Breast epithelium (tissue), 4 donors: ENCODE measurements around the gene LEPROT. TPM values are rescaled to one million over a fixed set of nuclear protein-coding genes. Genes with fewer than 3 reads are reported as not detected.

Source experiments
- DNase-seq, 2 donors: peaks; one replicate each; pipeline ENCODE4 v3.0.0-alpha.2; 2019; ENCODE audit warnings: low spot score in 2 of 2
- H3K27ac ChIP-seq, 2 donors: fragments of 200-600 bp; sonication (generic) in 1 of 2; one replicate each; pipeline ENCODE4 v1.5.1; 2016 to 2019; ENCODE audit warnings: mild to moderate bottlenecking in 1 of 2
- H3K27me3 ChIP-seq, 2 donors: fragments of 200-600 bp; sonication (generic) in 1 of 2; one replicate each; pipeline versions ENCODE4 v1.5.1 to v1.6.0; 2017 to 2019; ENCODE audit warnings: control low read depth in 1 of 2, mild to moderate bottlenecking in 1 of 2
- H3K36me3 ChIP-seq: fragments of 200-600 bp; one replicate; pipeline ENCODE4 v1.5.1; 2019
- H3K4me1 ChIP-seq, 2 donors: fragments of 200-600 bp; sonication (generic); one replicate each; pipeline ENCODE4 v1.5.1; 2016 to 2019; ENCODE audit warnings: control low read depth in 1 of 2
- H3K4me3 ChIP-seq, 3 donors: fragments of 200-600 bp; sonication (generic); 1 replicate in 2 of 3; 2 replicates in 1 of 3; pipeline ENCODE4 v1.5.1; 2016 to 2019; ENCODE audit warnings: mild to moderate bottlenecking in 3 of 3, moderate library complexity in 2 of 3
- H3K9me3 ChIP-seq, 2 donors: fragments of 200-600 bp; sonication (generic) in 1 of 2; one replicate each; pipeline ENCODE4 v1.5.1; 2016 to 2019; ENCODE audit warnings: control low read depth in 1 of 2
- POLR2A ChIP-seq: fragments of 450-650 bp; IDR thresholded peaks from one replicate; pipeline ENCODE4 v1.6.1; 2016; ENCODE audit warnings: antibody characterized with exemption, mild to moderate bottlenecking, moderate library complexity
- POLR2AphosphoS5 ChIP-seq, 3 donors: sonication (generic); formaldehyde crosslinking; IDR thresholded peaks; one replicate each; pipeline ENCODE4 v1.6.1; 2017; ENCODE audit warnings: antibody characterized with exemption in 3 of 3
- intact Hi-C: fragments of 100-400 bp; cut with DNase I; formaldehyde crosslinking; loops from one replicate; pipeline ENCODE4 v1.15.1; 2023; ENCODE audit warnings: low total_unique reads
- total RNA-seq, 3 donors: library from RNA; depleted of rRNA; stranded (reverse); fragments of >200 nt; gene quantifications; one replicate each; pipeline ENCODE4 v1.1.0, GENCODE V29; 2016
- TF ChIP-seq, protein P1 (sequence below), 3 donors: fragments of 450-650 bp; IDR thresholded peaks; one replicate each; pipeline ENCODE4 v1.5.1; 2016 to 2017; ENCODE audit warnings: antibody characterized with exemption in 3 of 3, mild to moderate bottlenecking in 3 of 3, moderate library complexity in 3 of 3

Gene LEPROT
- total RNA-seq, 3 donors from 2014 or later: 71.1 to 103 (median 75.5) TPM

GRCh38 chr1:65469889-65470340 lies 49.4 kb downstream of the LEPROT start:
- Histone ChIP-seq H3K27ac (peak overlapping the region; percentile 29 to 59), H3K36me3 (no peaks in the 10 kb centered on the region), H3K9me3 (no peaks in the 10 kb centered on the region), H3K4me3 (no peak overlapping the region), H3K4me1 (no peaks in the 10 kb centered on the region), H3K27me3 (no peaks in the 10 kb centered on the region)
- no peak for TF ChIP-seq POLR2AphosphoS5 (IDR thresholded peaks at IDR 0.05)
- TF ChIP-seq, protein P1, sequence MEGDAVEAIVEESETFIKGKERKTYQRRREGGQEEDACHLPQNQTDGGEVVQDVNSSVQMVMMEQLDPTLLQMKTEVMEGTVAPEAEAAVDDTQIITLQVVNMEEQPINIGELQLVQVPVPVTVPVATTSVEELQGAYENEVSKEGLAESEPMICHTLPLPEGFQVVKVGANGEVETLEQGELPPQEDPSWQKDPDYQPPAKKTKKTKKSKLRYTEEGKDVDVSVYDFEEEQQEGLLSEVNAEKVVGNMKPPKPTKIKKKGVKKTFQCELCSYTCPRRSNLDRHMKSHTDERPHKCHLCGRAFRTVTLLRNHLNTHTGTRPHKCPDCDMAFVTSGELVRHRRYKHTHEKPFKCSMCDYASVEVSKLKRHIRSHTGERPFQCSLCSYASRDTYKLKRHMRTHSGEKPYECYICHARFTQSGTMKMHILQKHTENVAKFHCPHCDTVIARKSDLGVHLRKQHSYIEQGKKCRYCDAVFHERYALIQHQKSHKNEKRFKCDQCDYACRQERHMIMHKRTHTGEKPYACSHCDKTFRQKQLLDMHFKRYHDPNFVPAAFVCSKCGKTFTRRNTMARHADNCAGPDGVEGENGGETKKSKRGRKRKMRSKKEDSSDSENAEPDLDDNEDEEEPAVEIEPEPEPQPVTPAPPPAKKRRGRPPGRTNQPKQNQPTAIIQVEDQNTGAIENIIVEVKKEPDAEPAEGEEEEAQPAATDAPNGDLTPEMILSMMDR (IDR thresholded peaks at IDR 0.05): no peak
- no peak for TF ChIP-seq POLR2A
- intact Hi-C loops: no loop called here
- no peak for DNase-seq

DNA sequence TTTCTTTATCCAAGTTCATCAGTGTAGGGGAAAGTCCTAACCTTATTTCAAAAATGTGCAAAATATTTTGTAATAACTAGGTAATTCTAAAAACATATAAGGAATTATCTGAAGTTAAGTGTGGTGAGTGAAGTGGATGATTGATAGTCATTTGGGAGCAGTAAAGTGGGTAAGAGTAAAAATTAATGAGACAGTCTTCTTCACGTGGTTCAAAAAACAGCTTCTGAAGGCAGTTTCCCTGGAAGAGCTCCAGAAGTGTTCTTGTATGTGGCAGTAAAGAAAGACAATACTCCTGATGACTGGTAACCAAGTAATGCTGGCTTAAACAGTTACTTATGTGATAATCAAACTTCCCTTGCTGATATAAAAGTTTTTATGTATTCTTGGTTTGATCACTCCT lies 50.3 kb downstream of the LEPROT start:
- H3K27me3 ChIP-seq: no peaks in the 10 kb centered on the region
- no peaks in the 10 kb centered on the region for H3K9me3 ChIP-seq
- intact Hi-C loops: no loop called here
- no peak for TF ChIP-seq POLR2A
- no peak for TF ChIP-seq POLR2AphosphoS5 (IDR thresholded peaks at IDR 0.05)
- TF ChIP-seq, protein P1 (IDR thresholded peaks at IDR 0.05): no peak
- H3K4me1 ChIP-seq: no peaks in the 10 kb centered on the region
- DNase-seq: no peak
- H3K27ac ChIP-seq: peak overlapping the region; percentile 29 to 59
- H3K4me3 ChIP-seq: no peak overlapping the region
- H3K36me3 ChIP-seq: no peaks in the 10 kb centered on the region

- H3K9me3 ChIP-seq: no peaks in the 10 kb centered on the region
- no peaks in the 10 kb centered on the region for H3K36me3 ChIP-seq
- intact Hi-C loops: no loop called here
- no peaks in the 10 kb centered on the region for H3K27me3 ChIP-seq
- TF ChIP-seq POLR2A (no peak), POLR2AphosphoS5 (IDR thresholded peaks at IDR 0.05) (no peak)
- TF ChIP-seq, protein P1 (IDR thresholded peaks at IDR 0.05): no peak
- no peak overlapping the region for H3K4me3 ChIP-seq
- DNase-seq: no peak
- H3K27ac ChIP-seq: peak overlapping the region; percentile 29 to 59
- no peaks in the 10 kb centered on the region for H3K4me1 ChIP-seq
Observed at GRCh38 chr1:65471213-65471833, 50.9 kb downstream of the LEPROT start.

- no peak for TF ChIP-seq POLR2A
- TF ChIP-seq, protein P1 (IDR thresholded peaks at IDR 0.05): no peak
- peak in 1 of 3 donors; percentile 72 for TF ChIP-seq POLR2AphosphoS5 (IDR thresholded peaks at IDR 0.05)
- Histone ChIP-seq H3K36me3 (no peaks in the 10 kb centered on the region), H3K4me3 (no peak overlapping the region), H3K9me3 (no peaks in the 10 kb centered on the region), H3K4me1 (no peaks in the 10 kb centered on the region), H3K27ac (no peak overlapping the region), H3K27me3 (no peaks in the 10 kb centered on the region)
- intact Hi-C loops: no loop called here
- DNase-seq: no peak
Observed at GRCh38 chr1:65471861-65472332, 51.4 kb downstream of the LEPROT start.

DNA sequence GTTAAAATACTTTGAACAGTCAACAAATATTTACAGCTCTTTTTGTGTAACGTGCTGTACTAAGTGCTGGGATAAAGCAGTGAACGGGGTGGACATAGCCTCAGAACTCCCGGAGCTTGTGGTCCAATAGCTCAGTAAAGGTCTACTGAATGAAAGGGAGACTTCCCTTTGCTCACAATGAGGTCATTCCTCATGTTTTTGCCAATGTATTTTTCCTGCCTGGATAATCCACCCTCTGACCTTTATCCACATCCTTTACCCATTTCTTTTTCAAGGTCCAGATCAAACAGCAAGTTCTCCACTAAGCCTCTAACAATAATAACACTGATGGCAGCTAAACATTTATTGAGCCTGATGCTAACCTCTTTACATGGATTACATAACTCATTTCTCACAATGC lies 55.9 kb downstream of the LEPROT start:
- Histone ChIP-seq H3K27ac (peak overlapping the region in 1 of 2 donors; percentile 13), H3K4me3 (no peak overlapping the region), H3K36me3 (no peaks in the 10 kb centered on the region), H3K9me3 (no peaks in the 10 kb centered on the region), H3K4me1 (no peaks in the 10 kb centered on the region), H3K27me3 (no peaks in the 10 kb centered on the region)
- no peak for TF ChIP-seq POLR2A
- TF ChIP-seq POLR2AphosphoS5 (IDR thresholded peaks at IDR 0.05): no peak
- TF ChIP-seq, protein P1 (IDR thresholded peaks at IDR 0.05): no peak
- intact Hi-C loops: no loop called here
- no peak for DNase-seq
